CD14-positive monocyte (primary cell): ENCODE data around the gene SGK1. TPM values are rescaled to one million over a fixed set of nuclear protein-coding genes. Genes with fewer than 3 reads are reported as not detected.

Source experiments
- DNase-seq, 3 donors: peaks; one replicate each; pipeline ENCODE4 v3.0.0-alpha.2; 2011 to 2022
- H2AFZ ChIP-seq: 2 replicates; pipeline ENCODE4 v1.6.0; 2012; ENCODE audit warnings: mild to moderate bottlenecking, low read depth, low read length, inconsistent platforms; ENCODE audit not compliant: insufficient read depth, poor library complexity, severe bottlenecking
- H3K27ac ChIP-seq, 2 donors: 1 replicate in 1 of 2; 2 replicates in 1 of 2; pipeline ENCODE4 v1.5.1; 2012 to 2013; ENCODE audit warnings: low read length in 2 of 2, control low read depth in 1 of 2, inconsistent platforms in 1 of 2, low read depth in 1 of 2, mild to moderate bottlenecking in 1 of 2
- H3K27me3 ChIP-seq, 2 donors: one replicate each; pipeline versions ENCODE4 v1.6.0 to v1.6.1; 2011 to 2013; ENCODE audit warnings: low read length in 2 of 2; ENCODE audit not compliant: control insufficient read depth in 2 of 2, insufficient read depth in 2 of 2
- H3K36me3 ChIP-seq, 2 donors: replicated peaks in 1 of 2; 1 replicate in 1 of 2; 2 replicates in 1 of 2; pipeline versions ENCODE4 v1.5.1 to v1.6.1; 2012 to 2013; ENCODE audit warnings: low read length in 2 of 2, control low read depth in 1 of 2, inconsistent platforms in 1 of 2, mild to moderate bottlenecking in 1 of 2; ENCODE audit not compliant: insufficient read depth in 2 of 2, control insufficient read depth in 1 of 2
- H3K4me1 ChIP-seq, 2 donors: 1 replicate in 1 of 2; 2 replicates in 1 of 2; pipeline versions ENCODE4 v1.5.1 to v1.6.1; 2012 to 2013; ENCODE audit warnings: low read length in 2 of 2, control low read depth in 1 of 2, inconsistent platforms in 1 of 2, mild to moderate bottlenecking in 1 of 2, moderate library complexity in 1 of 2; ENCODE audit not compliant: insufficient read depth in 2 of 2, control insufficient read depth in 1 of 2
- H3K4me2 ChIP-seq: replicated peaks from 2 replicates; pipeline ENCODE3; 2012; ENCODE audit warnings: low read length, moderate library complexity, mild to moderate bottlenecking; ENCODE audit not compliant: poor library complexity, severe bottlenecking; ENCODE audit errors: extremely low read depth
- H3K4me3 ChIP-seq, 3 experiments: fragments of 200-600 bp in 1 of 3; sonication (generic) in 1 of 3; replicated peaks in 1 of 3; 1 replicate in 2 of 3; 2 replicates in 1 of 3; pipeline ENCODE4 v1.5.1; 2011 to 2013; ENCODE audit warnings: low read length in 3 of 3, mild to moderate bottlenecking in 3 of 3, control low read depth in 2 of 3, low read depth in 2 of 3, inconsistent platforms in 1 of 3, moderate library complexity in 1 of 3
- H3K79me2 ChIP-seq: 2 replicates; pipeline ENCODE4 v1.6.0; 2012; ENCODE audit warnings: mild to moderate bottlenecking, control low read depth, inconsistent platforms, low read length, moderate library complexity; ENCODE audit not compliant: insufficient read depth
- H3K9ac ChIP-seq: 2 replicates; pipeline ENCODE4 v1.6.0; 2017; ENCODE audit warnings: low read length, mild to moderate bottlenecking; ENCODE audit not compliant: insufficient read depth, poor library complexity, severe bottlenecking
- H3K9me3 ChIP-seq, 2 donors: replicated peaks in 1 of 2; 1 replicate in 1 of 2; 2 replicates in 1 of 2; pipeline versions ENCODE4 v1.5.1 to v1.6.1; 2012 to 2013; ENCODE audit warnings: low read length in 2 of 2, control low read depth in 1 of 2; ENCODE audit not compliant: control insufficient read depth in 1 of 2, insufficient read depth in 1 of 2
- H4K20me1 ChIP-seq: 2 replicates; pipeline ENCODE4 v1.6.0; 2012; ENCODE audit warnings: mild to moderate bottlenecking, low read length, control low read depth, moderate library complexity; ENCODE audit not compliant: insufficient read depth
- H3K27ac Mint-ChIP-seq, 7 donors: one replicate each; pipeline ENCODE4 v1.8.0; 2020; ENCODE audit warnings: mild to moderate bottlenecking in 7 of 7, mixed read lengths in 7 of 7, moderate library complexity in 6 of 7, inconsistent platforms in 2 of 7
- H3K27me3 Mint-ChIP-seq, 3 donors: one replicate each; pipeline ENCODE4 v1.8.0; 2021 to 2022; ENCODE audit warnings: low read depth in 3 of 3, mild to moderate bottlenecking in 3 of 3, mixed read lengths in 3 of 3, moderate library complexity in 3 of 3, inconsistent platforms in 1 of 3
- H3K36me3 Mint-ChIP-seq, 2 donors: one replicate each; pipeline ENCODE4 v1.8.0; 2020; ENCODE audit warnings: mixed read lengths in 2 of 2, inconsistent platforms in 1 of 2, mild to moderate bottlenecking in 1 of 2
- H3K4me1 Mint-ChIP-seq: one replicate; pipeline ENCODE4 v1.8.0; 2020; ENCODE audit warnings: mild to moderate bottlenecking, mixed read lengths
- H3K4me3 Mint-ChIP-seq, 2 donors: one replicate each; pipeline ENCODE4 v1.8.0; 2020; ENCODE audit warnings: mild to moderate bottlenecking in 2 of 2, mixed read lengths in 2 of 2, moderate library complexity in 1 of 2
- H3K9me3 Mint-ChIP-seq, 7 donors: one replicate each; pipeline ENCODE4 v1.8.0; 2020 to 2022; ENCODE audit warnings: mixed read lengths in 7 of 7, mild to moderate bottlenecking in 6 of 7, moderate library complexity in 6 of 7, inconsistent platforms in 2 of 7
- CTCF ChIP-seq: fragments of 200-600 bp; IDR thresholded peaks from one replicate; pipeline ENCODE4 v1.8.0; 2022; ENCODE audit warnings: antibody characterized with exemption, mild to moderate bottlenecking
- WGBS: methylation state at CpG from one replicate; pipeline ENCODE4 v1.1.5; 2013; ENCODE audit warnings: missing lambda C conversion rate; ENCODE audit not compliant: insufficient coverage; 5-methylcytosine and 5-hydroxymethylcytosine counted together
- intact Hi-C, 2 donors: fragments of 100-400 bp; cut with micrococcal nuclease; formaldehyde crosslinking; loops; one replicate each; pipeline versions ENCODE4 v1.15.0 to v1.15.1; 2023
- polyA plus RNA-seq, 3 donors: library from polyadenylated mRNA; depleted of rRNA in 1 of 3; unstranded in 2 of 3; stranded (reverse) in 1 of 3; fragments of 300-500 nt in 2 of 3; fragments of >200 nt in 1 of 3; fragmentation: Illumina TruSeq in 2 of 3; gene quantifications; 1 replicate in 2 of 3; 2 replicates in 1 of 3; pipeline ENCODE4 v1.2.3, GENCODE V29; 2012 to 2021

SGK1 gene
- polyA plus RNA-seq, 3 donors, result 373 to 419 (median 407) TPM

GRCh38 chr6:134177236-134177635, 140.7 kb downstream of the SGK1 start:
- H2AFZ ChIP-seq, result peak overlapping the region; percentile 87
- H3K4me3 ChIP-seq, result peak overlapping the region; percentile 71 to 96 (median 95)
- peak in 2 of 3 donors; percentile 28 for DNase-seq
- H3K4me2 ChIP-seq, result peak overlapping the region; percentile 83
- peak overlapping the region; percentile 99 for H3K9ac ChIP-seq
- H3K9me3 ChIP-seq, result no peaks in the 10 kb centered on the region
- peak overlapping the region; percentile 97 to 100 (median 99) for H3K27ac Mint-ChIP-seq
- peaks cover 28 to 33% of the 10 kb centered on the region in 2 donors for H3K36me3 Mint-ChIP-seq
- peak overlapping the region; percentile 97 to 99 for H3K27ac ChIP-seq
- peak overlapping the region; percentile 99 to 100 for H3K4me3 Mint-ChIP-seq
- no peaks in the 10 kb centered on the region for H3K27me3 ChIP-seq
- H3K4me1 Mint-ChIP-seq, result peaks cover 38% of the 10 kb centered on the region
- H3K9me3 Mint-ChIP-seq, result peaks cover 0 to 3% (median 0%) of the 10 kb centered on the region in 7 donors
- H3K36me3 ChIP-seq, result peaks cover 17% of the 10 kb centered on the region in 2 donors
- peaks cover 2 to 5% (median 3%) of the 10 kb centered on the region in 3 donors for H3K27me3 Mint-ChIP-seq
- peaks cover 34 to 46% of the 10 kb centered on the region in 2 donors for H3K4me1 ChIP-seq
- H4K20me1 ChIP-seq, result peaks cover 24% of the 10 kb centered on the region
- H3K79me2 ChIP-seq, result peaks cover 44% of the 10 kb centered on the region
- TF ChIP-seq CTCF, result no peak
- intact Hi-C loops, result loop anchor here (2.0 to 10.0 kb wide), 8 partner anchors 40 to 538 kb away; no protein-coding TSS in a partner anchor
- 40% methylated on average over 1 of the region's 1 CpG for WGBS

GRCh38 chr6:134176264-134176975, 141.5 kb downstream of the SGK1 start:
- Histone ChIP-seq H3K9ac (peak overlapping the region; percentile 99), H3K27ac (peak overlapping the region; percentile 97 to 99), H3K27me3 (no peaks in the 10 kb centered on the region), H3K4me2 (peak overlapping the region; percentile 83), H3K79me2 (peaks cover 52% of the 10 kb centered on the region), H3K4me1 (peaks cover 43 to 54% of the 10 kb centered on the region in 2 donors), H3K9me3 (no peaks in the 10 kb centered on the region), H3K36me3 (peaks cover 25 to 26% of the 10 kb centered on the region in 2 donors), H3K4me3 (peak overlapping the region; percentile 64 to 97 (median 95)), H2AFZ (peak overlapping the region; percentile 70), H4K20me1 (peaks cover 32% of the 10 kb centered on the region)
- Mint-ChIP-seq H3K27me3 (peaks cover 2 to 5% (median 3%) of the 10 kb centered on the region in 3 donors), H3K36me3 (peaks cover 36 to 41% of the 10 kb centered on the region in 2 donors), H3K27ac (peak overlapping the region; percentile 97 to 100 (median 99)), H3K4me1 (peaks cover 46% of the 10 kb centered on the region), H3K9me3 (peaks cover 0 to 3% (median 0%) of the 10 kb centered on the region in 7 donors), H3K4me3 (peak overlapping the region; percentile 99 to 100)
- peak in 2 of 3 donors; percentile 30 to 36 for DNase-seq
- intact Hi-C loops, result loop anchor here (2.0 to 10.0 kb wide), 8 partner anchors 41 to 538 kb away; no protein-coding TSS in a partner anchor
- WGBS, result 9% methylated on average over 32 of the region's 35 CpGs
- TF ChIP-seq CTCF, result no peak
